ENCODE data around the gene NAALADL2.

The NAALADL2 gene

DNA sequence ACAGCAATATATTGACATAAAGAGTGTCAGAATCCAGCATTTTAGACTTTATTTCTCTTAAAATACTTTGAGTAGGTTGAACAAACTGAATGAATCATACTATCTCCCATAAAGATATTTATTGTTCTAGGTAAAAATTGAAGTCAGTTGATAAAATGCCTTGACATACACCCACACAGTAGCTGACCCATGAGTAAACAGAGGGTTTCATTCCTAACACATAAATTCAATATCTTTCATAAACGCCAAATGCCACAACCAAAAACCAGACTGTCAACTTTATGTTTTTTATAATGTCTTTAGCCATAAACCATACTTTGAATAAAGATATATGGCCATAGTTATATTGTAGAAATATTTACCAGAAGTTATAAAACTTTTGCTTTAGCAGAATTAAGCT lies 742.4 kb downstream of the NAALADL2 start:
- TF ChIP-seq, protein P1, sequence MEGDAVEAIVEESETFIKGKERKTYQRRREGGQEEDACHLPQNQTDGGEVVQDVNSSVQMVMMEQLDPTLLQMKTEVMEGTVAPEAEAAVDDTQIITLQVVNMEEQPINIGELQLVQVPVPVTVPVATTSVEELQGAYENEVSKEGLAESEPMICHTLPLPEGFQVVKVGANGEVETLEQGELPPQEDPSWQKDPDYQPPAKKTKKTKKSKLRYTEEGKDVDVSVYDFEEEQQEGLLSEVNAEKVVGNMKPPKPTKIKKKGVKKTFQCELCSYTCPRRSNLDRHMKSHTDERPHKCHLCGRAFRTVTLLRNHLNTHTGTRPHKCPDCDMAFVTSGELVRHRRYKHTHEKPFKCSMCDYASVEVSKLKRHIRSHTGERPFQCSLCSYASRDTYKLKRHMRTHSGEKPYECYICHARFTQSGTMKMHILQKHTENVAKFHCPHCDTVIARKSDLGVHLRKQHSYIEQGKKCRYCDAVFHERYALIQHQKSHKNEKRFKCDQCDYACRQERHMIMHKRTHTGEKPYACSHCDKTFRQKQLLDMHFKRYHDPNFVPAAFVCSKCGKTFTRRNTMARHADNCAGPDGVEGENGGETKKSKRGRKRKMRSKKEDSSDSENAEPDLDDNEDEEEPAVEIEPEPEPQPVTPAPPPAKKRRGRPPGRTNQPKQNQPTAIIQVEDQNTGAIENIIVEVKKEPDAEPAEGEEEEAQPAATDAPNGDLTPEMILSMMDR (IDR thresholded peaks at IDR 0.05) = no peak

DNA sequence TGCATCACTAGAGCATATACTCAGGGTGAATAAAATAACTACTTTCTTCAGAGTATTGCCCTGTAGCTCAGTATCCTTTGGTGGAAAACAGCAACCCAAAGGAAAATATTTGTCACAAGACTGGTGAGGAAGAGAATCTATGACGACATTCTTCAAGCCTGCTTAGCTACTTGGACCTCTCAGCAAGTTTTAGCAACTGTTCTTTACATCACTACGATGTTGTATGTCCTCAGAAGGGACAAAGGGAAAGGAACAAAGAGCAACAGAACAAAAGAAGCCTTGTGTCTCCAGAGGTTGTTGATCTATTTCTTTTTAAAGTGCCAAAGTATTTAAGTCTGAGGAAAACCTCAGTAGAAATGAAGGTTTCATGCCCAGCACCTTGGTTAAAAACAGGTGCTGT lies 746.7 kb downstream of the NAALADL2 start:
- TF ChIP-seq, protein P1 (IDR thresholded peaks at IDR 0.05) = no peak

DNA sequence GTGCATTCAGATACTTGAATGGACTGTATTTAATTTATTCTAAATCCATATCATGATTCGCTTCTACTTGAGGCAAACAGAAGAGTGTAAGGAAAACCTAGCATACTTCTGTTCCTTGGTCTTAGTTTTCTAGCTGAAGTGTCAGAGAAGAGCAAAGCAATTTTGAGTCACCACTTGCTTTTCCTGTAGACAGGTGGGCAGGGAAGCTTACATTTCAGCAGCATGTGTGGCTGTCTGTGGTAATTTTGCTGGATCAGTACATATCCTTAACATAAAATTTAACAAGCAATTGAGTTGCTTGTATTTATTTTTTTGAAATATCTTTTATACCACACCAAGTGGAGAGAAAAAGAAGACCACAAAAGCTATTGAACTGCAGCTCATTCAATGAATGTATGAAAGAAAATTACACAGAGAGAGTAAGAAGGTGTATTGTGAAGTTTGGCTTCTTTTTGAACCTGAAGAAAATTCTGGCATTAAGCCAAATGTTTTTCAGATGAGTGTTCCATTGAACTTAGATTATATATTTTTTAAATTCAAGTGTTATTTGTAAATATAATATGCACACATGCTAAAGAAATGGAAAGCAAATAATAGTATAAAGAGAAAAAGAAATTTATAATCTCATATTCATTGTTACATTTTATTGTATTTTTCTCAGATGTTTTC lies 747.6 kb downstream of the NAALADL2 start:
- TF ChIP-seq, protein P1 (IDR thresholded peaks at IDR 0.05) = no peak

DNA sequence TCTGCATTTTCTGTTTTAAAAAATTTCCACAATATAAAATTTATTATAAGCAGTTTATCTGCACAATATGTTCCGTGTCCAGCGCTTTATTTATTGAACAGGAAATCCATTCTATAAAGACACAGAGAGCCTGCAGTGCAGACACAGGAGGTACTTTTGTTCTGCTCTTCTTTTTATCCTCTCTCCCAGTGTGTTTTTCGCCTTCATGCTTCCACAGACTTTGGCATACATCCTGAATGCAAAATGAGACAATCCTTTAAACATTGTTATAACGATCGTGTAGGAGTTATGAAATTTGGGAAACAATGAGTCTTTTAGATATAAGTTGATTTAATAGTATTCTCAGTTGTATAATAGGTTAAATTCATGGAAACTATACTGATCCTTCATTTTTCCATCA lies 749.2 kb downstream of the NAALADL2 start:
- TF ChIP-seq, protein P1 (IDR thresholded peaks at IDR 0.05) = no peak

DNA sequence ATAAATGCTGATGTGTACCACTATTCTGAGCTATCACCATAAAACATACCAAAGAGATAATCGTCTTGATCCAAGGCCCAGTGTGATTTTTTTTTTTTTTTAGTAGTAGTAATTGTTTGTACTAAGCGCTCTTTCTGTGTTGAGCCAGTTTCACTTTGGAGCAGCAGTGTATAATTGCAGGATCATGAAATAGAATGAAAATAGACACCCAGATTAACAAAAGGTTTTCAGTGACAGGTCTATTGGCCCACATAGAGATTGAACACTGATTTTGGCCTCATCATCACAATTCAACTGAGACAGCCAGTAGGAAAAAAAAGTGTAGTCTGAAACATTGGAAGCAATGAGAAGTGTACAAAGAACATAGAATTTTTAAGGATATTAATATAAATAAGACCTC lies 749.8 kb downstream of the NAALADL2 start:
- TF ChIP-seq, protein P1 (IDR thresholded peaks at IDR 0.05) = no peak

DNA sequence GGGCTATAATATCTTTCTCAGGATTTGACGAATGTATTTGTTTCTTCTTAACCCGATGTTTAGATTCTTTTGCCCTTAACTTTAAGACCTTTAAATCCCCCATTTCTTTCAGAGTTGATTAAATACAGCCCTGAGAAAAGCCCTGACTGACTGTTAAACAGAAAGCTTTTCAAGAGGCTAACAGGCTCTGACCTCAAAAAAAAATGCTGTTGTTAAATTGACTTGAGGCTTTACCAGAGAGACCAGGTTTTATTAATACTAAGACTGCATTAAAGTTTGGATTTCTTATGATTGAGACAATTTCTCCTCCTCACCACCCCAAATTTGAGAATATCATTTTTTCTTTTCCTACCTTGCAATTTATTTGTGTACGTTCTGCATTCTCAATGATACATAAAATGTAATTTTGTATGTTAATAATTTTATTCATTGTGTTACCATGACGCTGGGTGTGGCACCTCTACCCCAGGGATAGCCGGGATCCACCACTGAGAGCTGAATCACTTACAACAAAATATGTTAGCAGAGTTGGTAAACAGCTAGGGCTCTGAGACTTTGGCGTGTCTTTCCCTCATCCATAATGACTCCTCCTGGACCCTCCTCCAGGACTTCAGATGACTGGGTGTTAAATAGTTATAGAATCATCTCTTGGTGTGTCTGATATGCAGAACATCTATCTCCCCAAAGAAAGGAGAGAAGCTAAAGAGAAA lies 753.5 kb downstream of the NAALADL2 start:
- TF ChIP-seq, protein P1 (IDR thresholded peaks at IDR 0.05) = no peak

DNA sequence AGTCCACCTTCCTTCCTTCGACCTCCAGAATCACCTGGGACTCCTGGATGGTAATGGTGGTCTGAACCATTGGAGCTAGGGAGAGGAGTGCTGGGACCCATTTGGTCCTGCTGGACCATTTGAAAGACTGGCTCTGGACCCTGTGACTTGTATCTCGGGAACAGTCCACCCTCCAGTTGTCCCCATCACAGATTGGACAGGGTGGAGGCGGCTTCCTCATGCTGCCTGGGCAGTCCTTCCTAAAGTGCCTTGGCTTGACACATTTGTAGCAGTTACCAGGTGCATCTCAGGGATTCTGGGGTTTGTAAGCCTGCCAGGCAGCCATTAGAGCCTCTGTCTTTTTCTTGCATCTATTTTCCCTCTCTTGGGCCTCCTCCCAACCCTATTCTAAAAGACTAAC lies 758.1 kb downstream of the NAALADL2 start:
- TF ChIP-seq, protein P1 (IDR thresholded peaks at IDR 0.05) = no peak
